Measurements from ENCODE around the gene SMIM11. TPM values are rescaled to one million over a fixed set of nuclear protein-coding genes. Genes with fewer than 3 reads are reported as not detected.

Gene SMIM11
- total RNA-seq, 2 donors from 2014 or later: 0.41 to 6.7 TPM

DNA sequence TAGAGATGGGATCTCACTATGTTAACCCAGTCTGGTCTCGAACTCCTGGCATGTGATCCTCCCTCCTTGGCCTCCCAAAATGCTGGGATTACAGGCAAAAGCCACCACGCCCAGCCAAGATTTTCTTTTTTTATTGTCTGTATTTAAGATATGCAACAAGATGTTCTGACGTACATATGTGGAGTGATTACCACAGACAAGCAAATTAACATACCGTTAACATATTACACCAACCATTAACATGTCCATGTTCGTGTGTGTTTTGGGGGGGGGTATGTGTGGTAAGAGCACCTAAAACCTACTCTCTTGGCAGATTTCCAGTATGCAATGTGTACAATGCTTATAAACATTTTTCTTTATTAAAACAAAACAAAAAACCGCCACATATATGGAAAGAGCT lies 22.1 kb upstream of the SMIM11 start:
- Histone ChIP-seq H3K27ac (no peak overlapping the region), H3K4me1 (ENCODE audit: control insufficient read depth in 1 of 2, low read depth in 2 of 2) (no peaks in the 10 kb centered on the region), H3K4me3 (no peak overlapping the region), H3K9me3 (no peaks in the 10 kb centered on the region), H3K27me3 (replicated peaks; ENCODE audit: insufficient read depth) (no peaks in the 10 kb centered on the region), H3K36me3 (no peaks in the 10 kb centered on the region)
- TF ChIP-seq, protein P1, sequence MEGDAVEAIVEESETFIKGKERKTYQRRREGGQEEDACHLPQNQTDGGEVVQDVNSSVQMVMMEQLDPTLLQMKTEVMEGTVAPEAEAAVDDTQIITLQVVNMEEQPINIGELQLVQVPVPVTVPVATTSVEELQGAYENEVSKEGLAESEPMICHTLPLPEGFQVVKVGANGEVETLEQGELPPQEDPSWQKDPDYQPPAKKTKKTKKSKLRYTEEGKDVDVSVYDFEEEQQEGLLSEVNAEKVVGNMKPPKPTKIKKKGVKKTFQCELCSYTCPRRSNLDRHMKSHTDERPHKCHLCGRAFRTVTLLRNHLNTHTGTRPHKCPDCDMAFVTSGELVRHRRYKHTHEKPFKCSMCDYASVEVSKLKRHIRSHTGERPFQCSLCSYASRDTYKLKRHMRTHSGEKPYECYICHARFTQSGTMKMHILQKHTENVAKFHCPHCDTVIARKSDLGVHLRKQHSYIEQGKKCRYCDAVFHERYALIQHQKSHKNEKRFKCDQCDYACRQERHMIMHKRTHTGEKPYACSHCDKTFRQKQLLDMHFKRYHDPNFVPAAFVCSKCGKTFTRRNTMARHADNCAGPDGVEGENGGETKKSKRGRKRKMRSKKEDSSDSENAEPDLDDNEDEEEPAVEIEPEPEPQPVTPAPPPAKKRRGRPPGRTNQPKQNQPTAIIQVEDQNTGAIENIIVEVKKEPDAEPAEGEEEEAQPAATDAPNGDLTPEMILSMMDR (IDR thresholded peaks at IDR 0.05): no peak
- no peak for DNase-seq (ENCODE audit: low spot score)
- no peak for ATAC-seq (ENCODE audit: insufficient number of reproducible peaks, low FRiP score, low read depth)

- DNase-seq (ENCODE audit: low spot score) (no peak), ATAC-seq (ENCODE audit: insufficient number of reproducible peaks, low FRiP score, low read depth) (no peak)
- TF ChIP-seq, protein P1 (IDR thresholded peaks at IDR 0.05): no peak
- Histone ChIP-seq H3K9me3 (no peaks in the 10 kb centered on the region), H3K27ac (no peak overlapping the region), H3K4me1 (ENCODE audit: control insufficient read depth in 1 of 2, low read depth in 2 of 2) (no peaks in the 10 kb centered on the region), H3K4me3 (no peak overlapping the region), H3K36me3 (no peaks in the 10 kb centered on the region), H3K27me3 (replicated peaks; ENCODE audit: insufficient read depth) (no peaks in the 10 kb centered on the region)
These were observed 20.5 kb upstream of the SMIM11 start for GRCh38 chr21:34354836-34355235.

- H3K27ac ChIP-seq: no peak overlapping the region
- no peaks in the 10 kb centered on the region for H3K4me1 ChIP-seq (ENCODE audit: control insufficient read depth in 1 of 2, low read depth in 2 of 2)
- TF ChIP-seq, protein P1 (IDR thresholded peaks at IDR 0.05): no peak
- no peak for DNase-seq (ENCODE audit: low spot score)
- H3K4me3 ChIP-seq: no peak overlapping the region
- ATAC-seq (ENCODE audit: insufficient number of reproducible peaks, low FRiP score, low read depth): no peak
- H3K36me3 ChIP-seq: no peaks in the 10 kb centered on the region
- no peaks in the 10 kb centered on the region for H3K9me3 ChIP-seq
- H3K27me3 ChIP-seq (replicated peaks; ENCODE audit: insufficient read depth): no peaks in the 10 kb centered on the region
These were observed 19.7 kb upstream of the SMIM11 start for GRCh38 chr21:34355570-34355969.

- Histone ChIP-seq H3K27me3 (replicated peaks; ENCODE audit: insufficient read depth) (no peaks in the 10 kb centered on the region), H3K36me3 (no peaks in the 10 kb centered on the region), H3K4me3 (no peak overlapping the region), H3K27ac (no peak overlapping the region), H3K9me3 (no peaks in the 10 kb centered on the region), H3K4me1 (ENCODE audit: control insufficient read depth in 1 of 2, low read depth in 2 of 2) (no peaks in the 10 kb centered on the region)
- TF ChIP-seq, protein P1 (IDR thresholded peaks at IDR 0.05): no peak
- ATAC-seq (ENCODE audit: insufficient number of reproducible peaks, low FRiP score, low read depth) (no peak), DNase-seq (ENCODE audit: low spot score) (no peak)
These were observed 17.4 kb upstream of the SMIM11 start for GRCh38 chr21:34357889-34358288.

GRCh38 chr21:34358866-34359265 lies 16.4 kb upstream of the SMIM11 start:
- Histone ChIP-seq H3K4me1 (ENCODE audit: control insufficient read depth in 1 of 2, low read depth in 2 of 2) (no peaks in the 10 kb centered on the region), H3K9me3 (no peaks in the 10 kb centered on the region), H3K27me3 (replicated peaks; ENCODE audit: insufficient read depth) (no peaks in the 10 kb centered on the region), H3K4me3 (no peak overlapping the region), H3K36me3 (no peaks in the 10 kb centered on the region), H3K27ac (no peak overlapping the region)
- ATAC-seq (ENCODE audit: insufficient number of reproducible peaks, low FRiP score, low read depth) (no peak), DNase-seq (ENCODE audit: low spot score) (no peak)
- TF ChIP-seq, protein P1 (IDR thresholded peaks at IDR 0.05): no peak
